ENCODE results near the gene HEATR5A.

Gene HEATR5A

GRCh38 chr14:31421200-31421599 lies 850 bp upstream of the HEATR5A start:
- Histone ChIP-seq H3K27ac (peak overlapping the region; percentile 81), H3K36me3 (no peaks in the 10 kb centered on the region), H3K27me3 (no peaks in the 10 kb centered on the region), H3K9me3 (no peaks in the 10 kb centered on the region), H3K4me3 (ENCODE audit: low read depth in 1 of 2, low read length in 1 of 2) (peak overlapping the region; percentile 87 to 92), H3K4me1 (ENCODE audit: control insufficient read depth in 1 of 2, insufficient read depth in 1 of 2, low read depth in 1 of 2, low read length in 1 of 2) (peaks cover 26% of the 10 kb centered on the region in 2 experiments)
- no peak for TF ChIP-seq CTCF (IDR thresholded peaks at IDR 0.05)

- no peaks in the 10 kb centered on the region for H3K36me3 ChIP-seq
- peak overlapping the region; percentile 87 to 92 for H3K4me3 ChIP-seq (ENCODE audit: low read depth in 1 of 2, low read length in 1 of 2)
- peaks cover 26% of the 10 kb centered on the region in 2 experiments for H3K4me1 ChIP-seq (ENCODE audit: control insufficient read depth in 1 of 2, insufficient read depth in 1 of 2, low read depth in 1 of 2, low read length in 1 of 2)
- no peaks in the 10 kb centered on the region for H3K27me3 ChIP-seq
- peak overlapping the region; percentile 81 for H3K27ac ChIP-seq
- H3K9me3 ChIP-seq, result no peaks in the 10 kb centered on the region
- no peak for TF ChIP-seq CTCF (IDR thresholded peaks at IDR 0.05)
Observed at GRCh38 chr14:31419967-31420318, 407 bp downstream of the HEATR5A start.

GRCh38 chr14:31419179-31419966 lies 977 bp downstream of the HEATR5A start:
- peak overlapping the region; percentile 87 to 92 for H3K4me3 ChIP-seq (ENCODE audit: low read depth in 1 of 2, low read length in 1 of 2)
- TF ChIP-seq CTCF (IDR thresholded peaks at IDR 0.05), result no peak
- H3K36me3 ChIP-seq, result no peaks in the 10 kb centered on the region
- no peaks in the 10 kb centered on the region for H3K9me3 ChIP-seq
- H3K27me3 ChIP-seq, result no peaks in the 10 kb centered on the region
- H3K27ac ChIP-seq, result peak overlapping the region; percentile 81
- H3K4me1 ChIP-seq (ENCODE audit: control insufficient read depth in 1 of 2, insufficient read depth in 1 of 2, low read depth in 1 of 2, low read length in 1 of 2), result peaks cover 29 to 30% of the 10 kb centered on the region in 2 experiments

GRCh38 chr14:31418440-31418839 lies 1.9 kb downstream of the HEATR5A start:
- Histone ChIP-seq H3K4me1 (ENCODE audit: control insufficient read depth in 1 of 2, insufficient read depth in 1 of 2, low read depth in 1 of 2, low read length in 1 of 2) (peaks cover 38 to 39% of the 10 kb centered on the region in 2 experiments), H3K27me3 (no peaks in the 10 kb centered on the region), H3K36me3 (no peaks in the 10 kb centered on the region), H3K4me3 (ENCODE audit: low read depth in 1 of 2, low read length in 1 of 2) (no peak overlapping the region), H3K27ac (peak overlapping the region; percentile 26), H3K9me3 (no peaks in the 10 kb centered on the region)
- no peak for TF ChIP-seq CTCF (IDR thresholded peaks at IDR 0.05)

- Histone ChIP-seq H3K4me3 (ENCODE audit: low read depth in 1 of 2, low read length in 1 of 2) (no peak overlapping the region), H3K9me3 (no peaks in the 10 kb centered on the region), H3K36me3 (no peaks in the 10 kb centered on the region), H3K4me1 (ENCODE audit: control insufficient read depth in 1 of 2, insufficient read depth in 1 of 2, low read depth in 1 of 2, low read length in 1 of 2) (peaks cover 61 to 63% of the 10 kb centered on the region in 2 experiments), H3K27me3 (no peaks in the 10 kb centered on the region), H3K27ac (peak overlapping the region; percentile 57)
- no peak for TF ChIP-seq CTCF (IDR thresholded peaks at IDR 0.05)
Observed at GRCh38 chr14:31414190-31414833, 6.0 kb downstream of the HEATR5A start.
